ENCODE data around the gene ACOT12.

GRCh38 chr5:81313686-81314085, 80.2 kb downstream of the ACOT12 start:
- TF ChIP-seq POLR2A (IDR thresholded peaks at IDR 0.05) (no peak), CTCF (IDR thresholded peaks at IDR 0.05) (no peak)

Measured in uterus (tissue), 2 donors.